CD4-positive, alpha-beta T cell treated with Interleukin-15 for 1 hour (primary cell): ENCODE data around the gene COL4A4.
"Not testable (repeated sequence)": the region's sequence is repeated elsewhere in the genome, so short reads cannot be mapped to it uniquely, and the experiment has no call there.

ENCODE experiments used
- DNase-seq: peaks from one replicate; pipeline ENCODE4 v3.0.0-alpha.2; 2020

COL4A4 gene

DNA sequence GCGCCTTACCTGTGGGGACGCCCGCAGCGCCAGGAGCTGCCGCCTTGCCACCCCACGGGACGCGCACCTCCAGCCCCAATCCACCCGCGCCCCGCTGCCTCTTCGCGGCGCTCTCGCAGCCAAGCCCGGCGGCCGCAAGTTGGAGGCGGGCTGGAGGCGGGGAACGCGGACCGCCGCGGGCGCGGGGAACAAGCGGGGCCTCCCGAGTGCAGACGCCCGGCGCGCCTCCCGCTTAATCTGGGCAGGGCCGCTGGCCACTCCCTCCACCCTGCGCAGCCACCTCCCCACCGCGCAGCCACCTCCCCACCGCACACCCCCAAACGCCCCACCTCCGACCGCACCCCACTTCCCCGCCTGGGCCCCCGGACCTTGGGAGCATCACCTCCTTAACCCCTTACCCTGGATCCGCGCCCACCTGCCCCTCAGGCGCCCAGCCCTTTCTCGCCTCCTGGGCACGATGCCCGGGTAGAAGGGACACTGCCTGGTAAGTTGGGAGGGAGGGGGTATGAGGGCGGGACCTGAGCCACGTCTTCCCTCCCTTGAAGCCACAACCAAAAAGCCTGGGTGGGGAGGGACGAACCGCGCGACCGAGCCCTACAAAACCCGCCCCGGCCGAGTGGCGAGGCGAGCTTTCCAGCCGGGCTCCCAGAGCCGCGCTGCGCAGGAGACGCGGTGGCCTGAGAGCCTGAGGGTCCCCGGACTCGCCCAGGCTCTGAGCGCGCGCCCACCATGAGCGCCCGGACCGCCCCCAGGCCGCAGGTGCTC, at the start of gene COL4A4, which contains the start of gene COL4A3:
Gene COL4A4 (minus strand): TSS at position 208 of the 765 bp plus-strand sequence. CDS start 16,722 bp downstream, outside the sequence.
Gene COL4A3 (plus strand): TSS at position 627 of the 765 bp plus-strand sequence. CDS start 103 bp downstream, at position 730.
- DNase-seq: peak; percentile 17

DNA sequence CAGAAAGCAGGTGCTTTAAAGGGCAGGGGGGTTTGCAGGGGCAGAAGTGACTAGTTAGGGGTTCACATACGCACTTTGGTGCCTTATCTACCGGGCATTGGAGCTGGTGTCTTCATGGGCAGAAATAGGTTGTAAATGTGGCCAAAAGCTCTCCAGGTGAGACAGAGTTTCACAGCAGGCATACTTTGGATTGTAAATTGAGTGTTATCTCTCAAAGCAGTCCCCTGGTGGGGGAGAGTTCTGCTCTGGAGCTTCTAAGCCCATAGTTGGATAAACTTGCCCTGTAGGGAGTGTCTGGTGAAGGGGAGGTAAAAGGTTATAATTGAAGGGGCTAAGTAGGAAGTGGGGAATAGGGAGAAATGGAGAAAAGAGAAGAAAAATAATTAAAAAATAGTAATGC, 43.6 kb upstream of the COL4A4 start:
- DNase-seq: no peak

DNA sequence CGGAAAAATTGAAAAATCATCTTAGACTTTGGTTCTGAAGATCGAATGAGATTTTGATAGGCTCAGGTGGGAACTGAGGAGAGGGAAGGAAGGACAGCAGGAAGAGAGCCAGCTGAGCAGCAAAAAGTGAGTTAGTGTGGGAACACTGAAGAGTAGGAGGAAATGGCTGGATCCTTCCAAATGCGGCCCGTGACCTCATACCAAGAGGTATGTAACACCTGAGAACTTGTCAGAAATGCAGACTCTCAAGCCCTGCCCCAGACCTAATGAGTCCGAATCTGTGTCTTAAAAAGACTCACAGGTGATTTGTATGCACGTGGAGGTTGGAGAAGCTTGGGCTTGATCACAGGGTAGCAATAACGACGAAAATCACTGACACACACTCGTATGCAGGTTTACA, 42.4 kb upstream of the COL4A4 start:
- DNase-seq: no peak

DNA sequence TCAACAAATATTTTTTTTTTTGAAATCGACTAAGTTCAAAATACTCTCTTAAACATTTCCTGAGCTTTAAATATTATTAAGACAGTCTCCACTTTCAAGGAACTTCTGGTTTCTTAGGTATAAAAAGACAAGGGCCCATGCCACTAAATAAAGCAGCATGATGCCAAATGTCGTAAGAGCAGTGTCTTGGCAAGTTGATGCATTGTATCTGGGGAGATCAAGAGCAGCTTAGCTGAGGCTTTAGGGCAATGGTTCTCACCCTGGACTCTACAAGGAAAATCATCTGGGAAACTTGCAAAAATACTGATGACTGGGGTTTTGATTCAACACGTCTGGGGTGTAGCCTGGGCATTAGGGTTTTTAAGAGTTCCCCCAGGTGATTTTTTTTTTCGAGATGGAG, 41.7 kb upstream of the COL4A4 start:
- DNase-seq: no peak

DNA sequence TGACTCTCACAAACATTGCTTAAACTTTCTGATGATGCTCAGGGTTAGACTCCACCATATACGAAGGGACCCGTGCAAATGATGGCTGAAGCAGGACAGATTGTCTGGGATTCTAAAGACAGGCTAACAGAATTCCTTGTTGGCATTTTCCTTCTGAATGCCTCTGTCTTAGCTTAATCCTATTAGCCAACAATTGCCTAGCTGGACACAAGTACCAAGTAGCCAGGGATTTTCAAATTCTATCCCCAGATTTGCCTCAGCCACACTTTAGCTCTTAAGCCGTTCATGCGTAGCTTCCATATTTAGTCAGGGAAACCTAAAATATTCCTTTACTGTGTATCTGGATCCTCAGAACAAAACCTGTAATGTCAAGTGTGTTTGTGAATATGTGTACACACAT, 40.4 kb upstream of the COL4A4 start:
- DNase-seq: no peak

DNA sequence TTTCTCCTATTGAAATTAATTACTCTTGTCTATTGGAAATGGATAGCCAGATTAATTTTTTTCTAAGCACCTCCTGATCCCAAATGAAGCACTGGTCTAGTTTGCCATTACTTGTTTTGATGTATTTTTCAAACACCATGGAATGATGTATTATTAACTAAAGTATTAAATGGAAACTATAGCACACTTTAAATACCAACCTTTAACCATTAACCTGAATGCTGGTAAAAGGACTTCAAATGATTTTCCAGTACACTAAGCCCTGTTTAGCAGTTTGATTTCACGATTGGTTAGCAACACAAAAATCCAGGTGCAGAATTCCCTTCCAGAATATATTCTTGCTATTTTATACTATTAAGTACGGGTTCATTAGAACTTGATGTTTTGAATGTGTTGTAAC, 37.8 kb upstream of the COL4A4 start:
- no peak for DNase-seq

DNA sequence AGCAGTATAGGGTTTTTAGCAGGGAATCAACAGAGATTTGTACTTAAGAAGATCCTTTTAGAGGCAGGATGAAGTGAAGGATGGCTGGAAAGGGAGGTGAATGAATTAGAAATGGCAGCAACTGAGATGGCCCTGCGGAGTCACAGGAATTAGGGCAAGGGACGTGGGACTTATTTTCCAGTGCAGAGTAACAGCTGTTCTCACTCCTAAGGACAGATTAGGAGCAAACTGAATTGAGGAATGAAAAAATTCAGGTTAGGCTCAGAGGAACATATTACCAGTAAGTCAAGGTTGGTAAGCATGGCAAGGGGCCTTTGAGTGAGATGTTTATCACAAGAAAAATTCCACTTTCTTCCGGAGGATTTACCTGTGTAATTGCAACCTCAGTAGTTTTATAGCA, 34.9 kb upstream of the COL4A4 start:
- no peak for DNase-seq

DNA sequence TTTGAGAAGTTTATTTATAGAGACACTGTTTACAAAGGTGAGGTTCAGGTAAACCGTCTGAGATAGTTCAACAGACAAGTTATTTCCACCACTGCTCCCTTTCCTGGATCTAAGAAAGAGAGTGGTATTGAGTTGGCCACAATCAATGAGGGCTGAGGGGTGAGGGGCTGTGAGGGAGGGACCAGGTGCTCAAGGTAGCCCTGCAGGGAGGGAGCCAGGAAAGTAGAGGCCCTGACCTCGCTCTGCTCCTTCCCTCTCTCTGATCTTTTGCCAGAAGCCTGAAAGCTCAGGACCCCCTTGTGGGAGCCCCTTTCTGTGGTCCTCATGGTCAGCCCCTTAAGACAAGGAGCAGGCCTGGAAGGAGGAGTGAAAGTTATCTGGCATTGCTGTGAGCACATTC, 30.2 kb upstream of the COL4A4 start:
- no peak for DNase-seq

DNA sequence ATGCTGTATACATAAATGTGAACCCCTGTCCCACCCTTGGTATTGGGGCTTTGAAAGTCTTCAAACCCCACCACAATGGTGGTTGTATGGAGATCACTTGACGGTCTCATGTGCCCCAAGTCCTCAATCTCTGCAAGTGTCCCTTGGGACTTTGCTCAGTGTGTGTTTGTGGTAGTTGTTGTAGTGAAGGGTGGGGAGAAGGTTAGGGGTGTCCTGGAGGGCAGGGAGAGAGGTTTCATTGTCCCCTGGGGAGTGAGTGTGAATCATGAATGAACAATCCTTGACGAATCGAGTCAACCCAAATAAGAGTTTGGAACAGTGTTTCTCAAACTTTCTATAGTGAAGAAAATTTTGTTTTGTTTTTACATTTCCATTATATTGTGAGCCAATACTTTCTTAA, 28.5 kb upstream of the COL4A4 start:
- no peak for DNase-seq

DNA sequence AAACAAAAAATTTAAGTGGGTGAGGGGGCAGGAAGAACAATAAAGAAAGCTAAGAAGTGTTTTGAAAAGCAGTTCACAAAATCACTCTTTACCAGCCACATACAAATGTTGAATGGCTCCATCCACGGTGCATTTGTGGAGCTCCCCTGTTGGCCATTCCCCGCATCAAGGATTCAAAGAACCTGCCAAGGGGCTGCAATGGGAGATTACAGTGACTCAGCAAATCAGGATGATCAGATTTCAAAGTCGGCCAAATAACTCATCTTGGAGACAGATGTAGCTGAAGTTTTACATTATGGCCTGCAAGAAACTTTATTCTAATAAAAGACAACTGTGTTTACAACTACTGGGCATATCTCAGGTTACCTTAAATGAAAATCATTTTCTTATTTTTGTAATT, 27.4 kb upstream of the COL4A4 start:
- no peak for DNase-seq

DNA sequence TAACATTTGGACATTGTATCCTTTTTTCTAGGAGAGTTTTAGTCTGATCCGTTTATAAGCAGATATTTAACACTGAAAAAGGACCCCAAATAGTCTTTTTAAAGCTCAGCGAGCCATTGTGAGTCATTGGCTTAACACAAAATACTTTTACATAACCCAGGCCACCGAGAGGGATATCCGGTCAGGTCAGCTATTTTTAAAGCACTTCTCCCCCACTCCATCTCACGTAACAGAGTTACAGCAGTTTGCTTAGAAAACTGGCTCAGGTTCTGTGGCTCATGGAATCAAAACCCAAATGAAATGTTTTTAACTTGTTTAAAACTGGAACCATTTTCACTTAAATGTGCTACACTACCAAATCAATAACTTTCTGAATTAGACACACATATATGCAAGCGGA, 24.3 kb upstream of the COL4A4 start:
- no peak for DNase-seq

DNA sequence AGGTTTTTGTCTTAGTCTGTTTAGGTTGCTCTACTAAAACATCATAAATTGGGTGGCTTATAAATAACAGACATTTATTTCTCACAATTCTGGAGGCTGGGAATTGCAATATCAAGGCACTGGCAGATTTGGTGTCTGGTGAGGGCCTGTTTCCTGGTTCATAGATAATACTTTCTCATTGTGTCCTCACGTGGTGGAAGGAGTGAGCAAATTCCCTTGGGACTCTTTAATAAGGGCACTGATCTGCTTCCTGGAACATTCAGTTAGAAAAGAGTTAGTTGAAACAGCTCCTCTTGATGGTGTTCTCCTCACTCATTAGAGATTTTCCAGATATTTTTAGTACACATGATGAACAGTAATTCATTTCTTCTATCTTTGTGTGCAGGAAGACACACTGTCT, 22.7 kb upstream of the COL4A4 start:
- DNase-seq: no peak

DNA sequence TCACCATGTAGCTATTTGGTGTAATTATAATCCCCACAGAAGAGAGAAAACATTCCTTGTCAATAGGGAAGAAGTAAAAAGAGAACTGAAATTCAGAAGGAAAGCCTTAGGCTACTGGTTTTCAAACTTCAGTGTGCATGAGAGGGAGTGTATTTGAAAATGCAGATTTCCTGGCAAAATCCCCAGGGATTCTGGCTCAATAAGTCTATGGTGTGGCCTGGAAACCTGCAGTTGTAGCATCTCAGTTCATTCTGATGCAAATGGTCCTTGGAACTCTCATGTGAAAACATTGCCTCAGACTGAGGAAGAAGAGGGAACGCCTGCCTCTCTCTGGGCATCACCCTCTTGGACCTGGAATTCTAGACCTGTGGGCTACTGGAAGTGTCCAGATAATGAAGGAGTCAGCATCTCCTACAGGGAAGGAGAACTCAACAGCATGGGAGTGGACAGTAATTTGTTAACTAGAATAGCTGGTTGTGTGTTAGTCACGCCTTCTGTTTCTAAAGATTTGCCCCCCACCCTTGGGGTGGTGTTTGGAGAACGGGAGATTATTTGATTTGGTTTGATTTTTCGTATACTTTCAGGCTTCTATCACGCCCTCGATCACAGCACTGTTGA, 21.7 kb upstream of the COL4A4 start:
- DNase-seq: no peak

DNA sequence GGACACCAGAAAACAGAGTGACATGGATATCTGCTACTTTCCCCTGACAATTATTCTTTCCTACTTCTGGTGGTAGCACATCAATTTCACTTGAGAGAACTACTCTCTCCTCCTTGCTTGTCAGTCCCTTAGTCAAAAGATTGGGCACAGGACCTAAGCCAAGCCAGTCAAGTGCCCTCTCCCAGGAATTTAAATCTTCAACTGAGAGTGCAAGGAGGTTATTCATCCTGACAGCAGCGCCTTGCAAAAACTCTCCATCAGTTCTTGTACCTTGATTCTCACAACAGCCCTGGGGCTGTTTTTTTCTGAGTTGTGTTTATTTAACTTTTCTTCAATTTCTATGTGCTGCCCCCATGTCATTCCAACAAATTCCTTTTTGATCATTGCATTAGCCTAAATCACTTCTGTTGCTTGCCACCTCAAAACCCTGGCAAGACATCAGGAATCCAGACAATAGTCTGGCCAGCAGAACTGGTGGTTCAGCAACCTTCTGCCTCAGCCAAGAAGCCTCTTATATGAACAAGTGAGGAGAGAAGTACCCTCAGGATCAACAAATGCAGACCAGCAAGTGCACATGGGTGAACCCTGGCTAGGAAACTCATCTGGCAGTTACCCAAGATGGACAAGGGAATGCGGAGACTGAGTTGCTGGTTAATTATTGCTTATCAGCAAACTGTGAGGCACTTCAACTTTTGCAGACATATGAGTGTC, 19.8 kb upstream of the COL4A4 start:
- DNase-seq: no peak

DNA sequence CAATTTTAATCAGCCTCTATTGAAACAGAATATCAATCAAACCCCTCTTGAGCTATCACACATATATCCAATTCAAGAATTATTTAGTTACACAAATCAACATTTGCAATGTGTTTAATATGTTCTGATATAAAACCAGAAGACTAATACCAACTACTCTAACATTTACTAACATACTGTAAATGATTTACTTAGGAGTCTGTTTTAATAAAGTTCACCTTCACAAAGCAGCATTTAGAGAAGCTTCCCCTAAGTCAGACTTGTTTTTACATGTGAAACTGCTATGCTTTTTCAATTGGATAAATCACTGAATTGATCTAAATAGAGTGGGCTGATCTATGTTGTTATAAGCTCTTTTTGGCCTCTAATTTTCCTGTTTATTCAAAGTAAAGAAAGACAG, 18.8 kb upstream of the COL4A4 start:
- DNase-seq: no peak

DNA sequence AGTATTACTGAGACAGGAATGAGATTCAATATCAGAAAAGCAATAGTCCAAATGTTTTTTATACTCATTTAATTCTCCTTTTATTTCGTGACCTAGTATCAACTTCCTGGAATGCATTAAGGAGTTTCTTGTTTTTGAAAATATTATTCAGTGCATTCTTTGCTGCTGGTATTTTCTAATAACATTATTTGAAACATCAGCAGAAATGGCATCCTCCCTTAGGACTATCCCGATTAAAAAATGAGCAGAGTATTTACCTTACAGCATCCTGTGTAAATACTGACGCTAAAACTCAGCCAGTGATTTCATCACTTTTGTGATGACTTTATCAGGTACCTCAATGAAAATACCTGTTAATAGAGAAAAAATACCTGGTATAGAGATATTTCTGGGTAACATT, 16.8 kb upstream of the COL4A4 start:
- DNase-seq: no peak

DNA sequence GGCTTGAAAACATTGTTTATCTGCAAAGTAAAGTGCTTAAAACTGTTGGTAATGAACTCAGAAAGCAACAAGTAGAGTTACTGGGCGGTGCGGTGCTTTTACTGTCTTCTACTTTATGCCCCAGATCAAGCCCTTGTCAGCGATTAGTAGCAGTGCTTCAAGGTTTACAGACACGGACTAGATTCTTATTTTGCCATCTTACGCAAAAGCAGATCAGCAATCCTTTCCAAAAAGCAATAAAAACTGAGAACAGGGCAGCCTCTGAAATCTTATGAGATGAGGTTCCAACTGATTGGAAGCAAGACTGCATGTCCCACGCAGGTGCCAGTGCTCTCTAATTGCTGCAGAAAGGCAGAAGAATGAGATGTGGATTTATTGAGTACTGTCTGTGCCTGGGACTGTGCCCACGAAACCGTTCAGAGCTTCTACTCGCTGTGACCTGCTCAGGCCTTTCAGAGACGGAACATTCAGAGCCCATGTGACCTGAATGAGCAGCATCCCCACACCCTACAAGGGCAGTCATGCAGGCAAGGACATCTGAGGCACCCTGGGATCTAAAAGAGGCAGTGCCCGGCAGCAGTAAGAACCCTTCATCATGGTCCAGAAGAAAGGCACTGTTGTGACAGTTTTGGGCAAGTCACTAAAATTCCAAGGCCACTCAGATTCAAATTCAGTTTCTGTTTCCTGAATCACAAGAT, 16.1 kb upstream of the COL4A4 start:
- DNase-seq: no peak

DNA sequence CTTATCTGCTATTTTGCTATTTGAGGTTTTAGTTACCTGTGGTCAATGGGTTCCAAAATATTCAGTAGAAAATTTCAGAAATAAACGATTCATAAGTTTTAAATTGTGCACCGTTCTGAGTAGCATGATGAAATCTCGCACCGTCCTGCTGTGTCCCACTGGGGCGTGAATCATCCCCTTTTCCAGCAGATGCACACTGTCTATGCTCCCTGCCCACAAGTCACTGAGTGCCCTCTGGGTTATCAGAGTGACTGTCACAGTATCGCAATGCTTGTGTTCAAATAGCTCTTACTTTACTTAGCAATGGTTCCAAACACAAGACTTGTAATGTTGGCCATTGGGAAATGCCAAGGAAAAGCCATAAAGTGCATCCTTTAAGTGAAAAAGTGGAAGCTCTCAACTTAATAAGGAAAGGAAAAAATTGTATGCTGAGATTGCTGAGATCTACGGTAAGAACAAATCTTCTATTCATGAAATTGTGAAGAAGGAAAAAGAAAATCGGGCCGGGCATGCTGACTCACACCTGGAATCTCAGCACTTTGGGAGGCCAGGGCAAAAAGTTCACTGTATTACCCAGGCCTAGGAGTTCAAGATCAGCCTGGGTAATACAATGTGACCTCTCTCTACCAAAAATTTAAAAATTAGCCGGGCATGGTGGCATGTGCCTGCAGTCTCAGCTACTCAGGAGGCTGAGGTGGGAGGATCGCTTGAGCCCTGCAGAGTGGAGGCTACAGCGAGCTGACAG, 13.8 kb upstream of the COL4A4 start:
- no peak for DNase-seq

DNA sequence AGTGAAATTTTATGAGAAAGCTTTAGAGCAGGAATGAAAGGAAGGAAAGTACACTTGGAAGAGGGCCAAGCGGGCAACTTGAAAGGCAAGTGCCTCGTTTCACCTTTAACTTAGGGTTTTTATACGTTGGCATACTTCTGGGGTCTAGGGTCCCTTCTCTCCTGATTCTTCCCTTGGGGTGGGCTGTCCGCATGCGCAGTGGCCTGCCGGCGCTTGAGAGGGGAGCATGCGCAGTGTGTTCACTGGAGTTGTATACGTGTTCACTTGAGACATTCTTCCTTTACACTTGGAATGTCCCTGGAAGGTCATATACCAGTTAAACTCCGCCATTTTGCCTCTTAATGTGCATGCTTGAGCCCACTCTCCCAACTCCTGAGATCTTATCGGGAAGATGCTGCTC, 7.8 kb upstream of the COL4A4 start:
- not testable (repeated sequence) for DNase-seq

DNA sequence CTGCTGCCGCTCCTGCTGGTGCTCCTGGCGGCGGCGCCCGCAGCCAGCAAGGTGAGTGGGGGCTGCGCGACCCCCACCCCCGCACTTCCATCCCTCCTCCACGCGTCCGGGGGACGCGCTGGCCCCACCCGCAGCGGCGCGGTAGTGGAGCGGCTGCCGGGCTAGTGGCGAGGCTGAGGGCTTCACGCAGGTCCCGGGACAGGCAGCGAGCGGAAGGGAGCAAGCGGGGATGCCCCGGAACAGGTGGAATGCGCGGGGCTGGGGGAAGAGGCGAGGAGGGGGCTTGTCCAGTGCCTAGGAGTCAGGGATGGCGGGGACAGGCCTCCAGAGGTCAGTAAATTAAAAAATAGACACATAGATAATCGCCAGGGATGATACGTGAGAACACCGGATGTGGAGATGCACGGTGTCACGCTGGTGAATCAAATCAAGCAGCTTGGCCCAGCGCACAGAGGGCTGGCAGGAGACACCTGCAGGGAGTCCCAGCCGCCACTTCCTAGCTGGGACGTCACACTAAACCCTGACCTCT, 822 bp upstream of the COL4A4 start:
- DNase-seq: no peak

DNA sequence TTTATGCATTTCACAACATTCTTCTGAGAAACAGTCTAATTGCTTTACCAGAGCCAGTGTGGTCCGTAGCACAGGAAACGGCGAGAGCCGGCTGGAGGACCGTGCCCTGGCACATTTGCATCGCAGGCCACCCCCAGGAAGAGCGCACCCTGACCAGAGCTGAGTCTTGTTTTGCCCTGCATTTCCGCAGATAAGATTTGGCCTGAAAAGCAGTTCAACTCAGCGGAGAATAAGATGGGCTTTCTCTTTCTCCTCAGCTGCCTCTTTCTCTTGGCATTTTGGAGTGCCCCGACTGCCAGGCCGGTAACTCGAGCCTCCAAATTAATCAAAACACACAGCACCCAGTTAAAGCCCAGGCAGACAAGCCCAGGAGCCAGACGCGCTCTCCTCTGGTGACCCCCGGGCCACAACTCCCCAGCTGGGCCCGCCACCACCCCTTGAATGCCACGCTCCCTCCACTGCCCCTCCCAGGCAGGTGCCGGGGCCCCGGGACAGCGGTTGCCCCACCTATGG, 464 bp downstream of the COL4A4 start:
- DNase-seq: no peak

DNA sequence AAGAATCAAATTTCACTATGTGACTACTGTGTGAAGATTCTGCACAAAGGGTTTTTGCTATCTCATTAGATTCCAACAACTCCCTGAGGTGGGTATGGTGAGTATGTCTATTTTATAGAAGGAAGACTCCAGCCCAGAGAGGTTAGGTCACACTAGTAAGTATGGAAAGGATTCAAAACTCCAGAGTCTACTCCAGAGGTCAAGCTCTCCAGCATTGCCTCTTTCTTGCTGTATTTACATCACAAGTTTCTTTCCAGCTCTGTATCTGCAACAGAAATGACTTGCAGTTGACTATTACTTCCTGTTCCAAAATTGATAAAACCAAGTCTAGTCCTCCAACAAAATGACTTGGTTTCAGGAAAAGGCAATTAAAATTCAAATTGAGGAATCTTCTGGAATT, 2.1 kb downstream of the COL4A4 start:
- DNase-seq: no peak
